A549 (cell line): Measurements from ENCODE around the gene CCDC188. TPM values are rescaled to one million over a fixed set of nuclear protein-coding genes. Genes with fewer than 3 reads are reported as not detected.

Source experiments
- polyA plus RNA-seq, 4 experiments: library from polyadenylated mRNA; depleted of rRNA in 3 of 4; stranded (reverse); fragments of >200 nt; fragmentation: RNase III in 1 of 4; extraction: RNeasy Plus Mini Kit Qiagen cat#74134 plus additional on column Dnase treatment in 1 of 4; gene quantifications; 2 replicates in 3 of 4; 3 replicates in 1 of 4; pipeline ENCODE4 v1.2.3, GENCODE V29; 2011 to 2017
- small RNA-seq, 6 experiments: library from RNA; depleted of rRNA; stranded (forward); fragments of <200 nt; gene quantifications; one replicate each; pipeline ENCODE3, GENCODE V24; 2012

The CCDC188 gene
- polyA plus RNA-seq, 2 of the 4 experiments (the other 2 are of a cell fraction) = not detected

Small RNAs within 50 kb of the gene (small RNA-seq; reads per million reads assigned to genes)
- gene MIR6816 = 0 reads per million in 6 experiments
- gene RF00599 = 0 reads per million in 6 experiments

Other genes starting within 250 kb of the CCDC188 start
- gene COMT, start 209.3 kb downstream of the CCDC188 start, polyA plus RNA-seq (2011; rRNA removed) = 69.5 and 72.3 TPM in 2 replicates
- 113 to 135 TPM (median 125 TPM) in 3 replicates for gene COMT, start 209.3 kb downstream of the CCDC188 start, polyA plus RNA-seq (2017; fragmentation: RNase III; extraction: RNeasy Plus Mini Kit Qiagen cat#74134 plus additional on column Dnase treatment)
- gene TXNRD2, start 209.2 kb downstream of the CCDC188 start, polyA plus RNA-seq (2011; rRNA removed) = 15.5 and 16.3 TPM in 2 replicates
- gene TXNRD2, start 209.2 kb downstream of the CCDC188 start, polyA plus RNA-seq (2017; fragmentation: RNase III; extraction: RNeasy Plus Mini Kit Qiagen cat#74134 plus additional on column Dnase treatment) = 25.6 to 29.3 TPM (median 25.6 TPM) in 3 replicates
- gene ARVCF, start 134.2 kb downstream of the CCDC188 start, polyA plus RNA-seq (2011; rRNA removed) = 0.81 and 1.1 TPM in 2 replicates
- 1.2 to 2.1 TPM (median 1.9 TPM) in 3 replicates for gene ARVCF, start 134.2 kb downstream of the CCDC188 start, polyA plus RNA-seq (2017; fragmentation: RNase III; extraction: RNeasy Plus Mini Kit Qiagen cat#74134 plus additional on column Dnase treatment)
- 13.2 and 15.0 TPM in 2 replicates for gene TANGO2, start 129.9 kb downstream of the CCDC188 start, polyA plus RNA-seq (2011; rRNA removed)
- 13.5 to 14.1 TPM (median 13.8 TPM) in 3 replicates for gene TANGO2, start 129.9 kb downstream of the CCDC188 start, polyA plus RNA-seq (2017; fragmentation: RNase III; extraction: RNeasy Plus Mini Kit Qiagen cat#74134 plus additional on column Dnase treatment)
- gene DGCR8, start 70.8 kb downstream of the CCDC188 start, polyA plus RNA-seq (2011; rRNA removed) = 18.1 and 18.7 TPM in 2 replicates
- gene DGCR8, start 70.8 kb downstream of the CCDC188 start, polyA plus RNA-seq (2017; fragmentation: RNase III; extraction: RNeasy Plus Mini Kit Qiagen cat#74134 plus additional on column Dnase treatment) = 20.6 to 22.1 TPM (median 21.3 TPM) in 3 replicates
- gene RANBP1, start 35.0 kb downstream of the CCDC188 start, polyA plus RNA-seq (2011; rRNA removed) = 197 and 239 TPM in 2 replicates
- gene RANBP1, start 35.0 kb downstream of the CCDC188 start, polyA plus RNA-seq (2017; fragmentation: RNase III; extraction: RNeasy Plus Mini Kit Qiagen cat#74134 plus additional on column Dnase treatment) = 325 to 369 TPM (median 338 TPM) in 3 replicates
- gene TRMT2A, start 33.8 kb downstream of the CCDC188 start, polyA plus RNA-seq (2011; rRNA removed) = 11.6 and 12.3 TPM in 2 replicates
- gene TRMT2A, start 33.8 kb downstream of the CCDC188 start, polyA plus RNA-seq (2017; fragmentation: RNase III; extraction: RNeasy Plus Mini Kit Qiagen cat#74134 plus additional on column Dnase treatment) = 24.1 to 28.8 TPM (median 26.8 TPM) in 3 replicates
- gene ZDHHC8, start 19.3 kb downstream of the CCDC188 start, polyA plus RNA-seq (2011; rRNA removed) = 5.3 and 7.2 TPM in 2 replicates
- gene ZDHHC8, start 19.3 kb downstream of the CCDC188 start, polyA plus RNA-seq (2017; fragmentation: RNase III; extraction: RNeasy Plus Mini Kit Qiagen cat#74134 plus additional on column Dnase treatment) = 24.2 to 29.0 TPM (median 28.1 TPM) in 3 replicates
- 1.0 and 1.2 TPM in 2 replicates for gene RTN4R, start 117.3 kb upstream of the CCDC188 start, polyA plus RNA-seq (2011; rRNA removed)
- 2.1 to 2.8 TPM (median 2.7 TPM) in 3 replicates for gene RTN4R, start 117.3 kb upstream of the CCDC188 start, polyA plus RNA-seq (2017; fragmentation: RNase III; extraction: RNeasy Plus Mini Kit Qiagen cat#74134 plus additional on column Dnase treatment)
- gene DGCR6L, start 169.0 kb upstream of the CCDC188 start, polyA plus RNA-seq (2011; rRNA removed) = 15.5 and 17.9 TPM in 2 replicates
- 23.1 to 27.0 TPM (median 26.1 TPM) in 3 replicates for gene DGCR6L, start 169.0 kb upstream of the CCDC188 start, polyA plus RNA-seq (2017; fragmentation: RNase III; extraction: RNeasy Plus Mini Kit Qiagen cat#74134 plus additional on column Dnase treatment)
- gene ZNF74, start 243.1 kb upstream of the CCDC188 start, polyA plus RNA-seq (2011; rRNA removed) = 4.3 and 5.1 TPM in 2 replicates
- 5.8 to 7.4 TPM (median 5.9 TPM) in 3 replicates for gene ZNF74, start 243.1 kb upstream of the CCDC188 start, polyA plus RNA-seq (2017; fragmentation: RNase III; extraction: RNeasy Plus Mini Kit Qiagen cat#74134 plus additional on column Dnase treatment)